HG03469 (cell line): ENCODE measurements around the gene ZNF79.

ENCODE experiments used
- ATAC-seq: cut with Tn5 transposase; IDR thresholded peaks from one replicate; pipeline ENCODE4 v1.9.1; 2021; ENCODE audit warnings: mild to moderate bottlenecking, moderate library complexity, moderate number of reproducible peaks; ENCODE audit not compliant: unreplicated experiment

Gene ZNF79

GRCh38 chr9:127397646-127398274 is 26.4 kb upstream of the ZNF79 start:
- ATAC-seq, result no peak

- no peak for ATAC-seq
Observed at GRCh38 chr9:127398275-127398647, 25.9 kb upstream of the ZNF79 start.

- no peak for ATAC-seq
Observed at GRCh38 chr9:127398715-127399400, 25.3 kb upstream of the ZNF79 start.

GRCh38 chr9:127399736-127400269 is 24.4 kb upstream of the ZNF79 start:
- no peak for ATAC-seq

GRCh38 chr9:127402401-127403090 is 21.6 kb upstream of the ZNF79 start:
- ATAC-seq, result no peak

- ATAC-seq, result no peak
Observed at GRCh38 chr9:127403507-127404192, 20.5 kb upstream of the ZNF79 start.

GRCh38 chr9:127404631-127405030 is 19.6 kb upstream of the ZNF79 start:
- ATAC-seq, result no peak

- no peak for ATAC-seq
Observed at GRCh38 chr9:127405344-127406125, 18.6 kb upstream of the ZNF79 start.

GRCh38 chr9:127406799-127407491 is 17.2 kb upstream of the ZNF79 start:
- no peak for ATAC-seq

GRCh38 chr9:127407492-127407843 is 16.7 kb upstream of the ZNF79 start:
- ATAC-seq, result no peak

- no peak for ATAC-seq
Observed at GRCh38 chr9:127411122-127411521, 13.1 kb upstream of the ZNF79 start.

- ATAC-seq, result no peak
Observed at GRCh38 chr9:127415141-127415540, 9.0 kb upstream of the ZNF79 start.

- ATAC-seq, result no peak
Observed at GRCh38 chr9:127415657-127416056, 8.5 kb upstream of the ZNF79 start.

- no peak for ATAC-seq
Observed at GRCh38 chr9:127417131-127418036, 6.8 kb upstream of the ZNF79 start.

GRCh38 chr9:127418037-127418471 is 6.1 kb upstream of the ZNF79 start:
- ATAC-seq, result no peak

GRCh38 chr9:127419348-127419747 is 4.8 kb upstream of the ZNF79 start:
- ATAC-seq, result no peak

- no peak for ATAC-seq
Observed at GRCh38 chr9:127421057-127421456, 3.1 kb upstream of the ZNF79 start.

- ATAC-seq, result no peak
Observed at GRCh38 chr9:127422133-127422782, 1.9 kb upstream of the ZNF79 start.
